HCT116 (cell line): ENCODE results near the gene EMC10. TPM values are rescaled to one million over a fixed set of nuclear protein-coding genes. Genes with fewer than 3 reads are reported as not detected.

Experiments used
- ATAC-seq: fragments of 200-7000 bp; cut with Tn5 transposase; 2 replicates; pipeline ENCODE4 v1.9.1; 2020; ENCODE audit warnings: mild to moderate bottlenecking, moderate library complexity
- BruUV-seq: library from RNA; stranded (reverse); fragments of 400-500 nt; replicated peaks from 2 replicates; lab custom pipeline; 2021; lab: Mats Ljungman, UMichigan
- CTCF ChIA-PET: fragments of 300-600 bp; sonication (Branson Sonifier 250); formaldehyde crosslinking; loops from one replicate; lab custom pipeline; 2021; ENCODE audit warnings: antibody characterized with exemption; lab: Charles Lee
- POLR2A ChIA-PET: fragments of 300-600, 350-600 bp; sonication (Branson Sonifier 250); formaldehyde crosslinking; loops from one replicate; lab custom pipeline; 2021; ENCODE audit warnings: antibody characterized with exemption; lab: Charles Lee
- RAD21 ChIA-PET, 2 experiments: fragments of 300-600 bp; sonication (Branson Sonifier 250); formaldehyde crosslinking; loops; one replicate each; lab custom pipeline; 2023; ENCODE audit warnings: low total read pairs in 2 of 2; ENCODE audit not compliant: uncharacterized antibody in 2 of 2, unreplicated experiment in 2 of 2, low non-redundant PET in 1 of 2; lab: Charles Lee
- DNase-seq: peaks from one replicate; pipeline ENCODE4 v3.0.0-alpha.2; 2010; ENCODE audit warnings: low read depth, low spot score
- H2AFZ ChIP-seq: fragments of 200-600 bp; shearing (Covaris generic), sonication (generic); 2 replicates; pipeline ENCODE4 v1.6.1; 2017; ENCODE audit warnings: low read depth, mixed run types, mixed read lengths, antibody characterized with exemption, low read length; ENCODE audit not compliant: poor library complexity, severe bottlenecking
- H3K27ac ChIP-seq: 2 replicates; pipeline ENCODE4 v1.5.1; 2012; ENCODE audit warnings: low read depth, low read length
- H3K27me3 ChIP-seq: fragments of 200-600 bp; sonication (generic); 2 replicates; pipeline ENCODE4 v1.6.1; 2016; ENCODE audit warnings: mixed run types, low read length, mixed read lengths; ENCODE audit not compliant: insufficient read depth
- H3K36me3 ChIP-seq, 2 experiments: fragments of 200-500 bp in 1 of 2; fragments of 200-600 bp in 1 of 2; sonication (Bioruptor generic) in 1 of 2; sonication (generic) in 1 of 2; 2 replicates each; pipeline versions ENCODE4 v1.5.1 to v1.6.1; 2014 to 2016; ENCODE audit warnings: low read length in 2 of 2, inconsistent platforms in 1 of 2, mixed read lengths in 1 of 2, mixed run types in 1 of 2; ENCODE audit not compliant: insufficient read depth in 2 of 2, control insufficient read depth in 1 of 2
- H3K4me1 ChIP-seq, 2 experiments: fragments of 200-600 bp in 1 of 2; sonication (generic) in 1 of 2; 2 replicates each; pipeline versions ENCODE4 v1.5.1 to v1.6.1; 2012 to 2017; ENCODE audit warnings: low read length in 2 of 2, inconsistent platforms in 1 of 2, mild to moderate bottlenecking in 1 of 2, mixed read lengths in 1 of 2, mixed run types in 1 of 2, moderate library complexity in 1 of 2; ENCODE audit not compliant: insufficient read depth in 2 of 2, control insufficient read depth in 1 of 2
- H3K4me2 ChIP-seq: fragments of 200-600 bp; sonication (generic); 2 replicates; pipeline ENCODE4 v1.6.1; 2017; ENCODE audit warnings: mixed run types, low read length, mixed read lengths
- H3K4me3 ChIP-seq, 2 experiments: fragments of 200-600 bp in 1 of 2; sonication (generic) in 1 of 2; replicated peaks in 1 of 2; 2 replicates each; pipeline ENCODE4 v1.5.1; 2011 to 2016; ENCODE audit warnings: low read length in 2 of 2, control low read depth in 1 of 2, low read depth in 1 of 2, mild to moderate bottlenecking in 1 of 2, mixed read lengths in 1 of 2, mixed run types in 1 of 2
- H3K79me2 ChIP-seq: fragments of 200-600 bp; sonication (generic); 2 replicates; pipeline ENCODE4 v1.6.1; 2017; ENCODE audit warnings: mild to moderate bottlenecking, mixed run types, low read length, moderate library complexity, mixed read lengths; ENCODE audit not compliant: insufficient read depth
- H3K9ac ChIP-seq: fragments of 200-600 bp; sonication (generic); 2 replicates; pipeline ENCODE4 v1.6.1; 2016; ENCODE audit warnings: low read length, mixed read lengths
- H3K9me2 ChIP-seq: fragments of 200-600 bp; sonication (generic), shearing (Covaris generic); 2 replicates; pipeline ENCODE4 v1.6.1; 2017; ENCODE audit warnings: mixed run types, mild to moderate bottlenecking, moderate library complexity; ENCODE audit not compliant: insufficient read depth
- H3K9me3 ChIP-seq, 2 experiments: fragments of 200-500 bp in 1 of 2; fragments of 200-600 bp in 1 of 2; sonication (Bioruptor generic) in 1 of 2; sonication (generic) in 1 of 2; 2 replicates each; pipeline ENCODE4 v1.6.1; 2014 to 2017; ENCODE audit warnings: low read length in 2 of 2, mixed read lengths in 2 of 2, inconsistent platforms in 1 of 2, low read depth in 1 of 2, mild to moderate bottlenecking in 1 of 2, mixed run types in 1 of 2, moderate library complexity in 1 of 2; ENCODE audit not compliant: control insufficient read depth in 1 of 2, insufficient read depth in 1 of 2
- H4K20me1 ChIP-seq: fragments of 200-600 bp; sonication (generic), shearing (Covaris generic); 2 replicates; pipeline ENCODE4 v1.6.1; 2017; ENCODE audit warnings: mixed run types, mild to moderate bottlenecking, moderate library complexity; ENCODE audit not compliant: insufficient read depth
- ATF3 ChIP-seq: IDR thresholded peaks from 2 replicates; pipeline ENCODE4 v1.6.1; 2012
- CBX3 ChIP-seq: IDR thresholded peaks from 2 replicates; pipeline ENCODE4 v1.6.1; 2012; ENCODE audit warnings: low read depth
- CEBPB ChIP-seq: IDR thresholded peaks from 2 replicates; pipeline ENCODE4 v1.6.1; 2012; ENCODE audit warnings: low read depth
- CTCF ChIP-seq, 3 experiments: fragments of 200-600 bp in 1 of 3; sonication (generic) in 1 of 3; IDR thresholded peaks in 2 of 3; conservative IDR thresholded peaks in 1 of 3; 2 replicates each; pipeline ENCODE4 v1.5.1; 2012 to 2017; ENCODE audit warnings: low read depth in 2 of 3, low read length in 2 of 3, antibody characterized with exemption in 1 of 3, borderline replicate concordance in 1 of 3, control low read depth in 1 of 3, mild to moderate bottlenecking in 1 of 3, mixed read lengths in 1 of 3, mixed run types in 1 of 3, moderate library complexity in 1 of 3; ENCODE audit not compliant: insufficient read depth in 1 of 3
- ELF1 ChIP-seq: IDR thresholded peaks from 2 replicates; pipeline ENCODE4 v1.6.1; 2012; ENCODE audit warnings: low read depth, borderline replicate concordance
- EZH2 ChIP-seq: fragments of 200-600 bp; sonication (generic); IDR thresholded peaks from 2 replicates; pipeline ENCODE4 v1.6.1; 2017; ENCODE audit warnings: antibody characterized with exemption, mixed run types
- EZH2phosphoT487 ChIP-seq: fragments of 200-600 bp; IDR thresholded peaks from 2 replicates; pipeline ENCODE4 v1.6.1; 2018; ENCODE audit warnings: antibody characterized with exemption, borderline replicate concordance
- FOSL1 ChIP-seq: IDR thresholded peaks from 2 replicates; pipeline ENCODE4 v1.6.1; 2012; ENCODE audit warnings: low read depth
- JUND ChIP-seq: IDR thresholded peaks from 2 replicates; pipeline ENCODE4 v1.6.1; 2012
- MAX ChIP-seq: IDR thresholded peaks from 2 replicates; pipeline ENCODE4 v1.6.1; 2012
- POLR2A ChIP-seq: IDR thresholded peaks from 2 replicates; pipeline ENCODE4 v1.7.0; 2011; ENCODE audit warnings: borderline replicate concordance; ENCODE audit not compliant: insufficient read depth, insufficient read length; ENCODE audit errors: extremely low read depth
- POLR2AphosphoS5 ChIP-seq: IDR thresholded peaks from 2 replicates; pipeline ENCODE4 v1.6.1; 2011; ENCODE audit warnings: mild to moderate bottlenecking, low read depth, low read length, moderate library complexity
- RAD21 ChIP-seq: IDR thresholded peaks from 2 replicates; pipeline ENCODE4 v1.6.1; 2012; ENCODE audit warnings: low read depth, mild to moderate bottlenecking
- SIN3A ChIP-seq: IDR thresholded peaks from 2 replicates; pipeline ENCODE4 v1.6.1; 2012; ENCODE audit warnings: low read depth
- SRF ChIP-seq: IDR thresholded peaks from 2 replicates; pipeline ENCODE4 v1.6.1; 2012; ENCODE audit warnings: low read depth
- TCF7L2 ChIP-seq: IDR thresholded peaks from 2 replicates; pipeline ENCODE4 v1.7.0; 2011; ENCODE audit warnings: borderline replicate concordance, inconsistent platforms; ENCODE audit not compliant: insufficient read depth, insufficient read length; ENCODE audit errors: extremely low read depth
- YY1 ChIP-seq: IDR thresholded peaks from 2 replicates; pipeline ENCODE4 v1.6.1; 2011; ENCODE audit warnings: low read length, low read depth, moderate library complexity, mild to moderate bottlenecking; ENCODE audit not compliant: insufficient replicate concordance; ENCODE audit errors: extremely low read depth
- ZBTB33 ChIP-seq: IDR thresholded peaks from 2 replicates; pipeline ENCODE4 v1.6.1; 2011; ENCODE audit warnings: mild to moderate bottlenecking, low read length, moderate library complexity; ENCODE audit not compliant: insufficient replicate concordance; ENCODE audit errors: extremely low read depth
- ZFX ChIP-seq: fragments of 450-650 bp; IDR thresholded peaks from 2 replicates; pipeline ENCODE4 v1.6.1; 2017
- ZNF274 ChIP-seq: fragments of 200-500 bp; sonication (Bioruptor generic); IDR thresholded peaks from 2 replicates; pipeline ENCODE4 v1.6.1; 2014; ENCODE audit warnings: mild to moderate bottlenecking, low read depth, low read length, inconsistent platforms
- intact Hi-C: fragments of 100-400 bp; cut with micrococcal nuclease; formaldehyde crosslinking; loops from 2 replicates; pipeline ENCODE4 v1.10.0; 2022
- total RNA-seq: library from RNA; stranded (reverse); gene quantifications from one replicate; pipeline ENCODE4 v1.2.1, GENCODE V29; 2021; ENCODE audit not compliant: unreplicated experiment

EMC10 gene
- total RNA-seq, 1 experiment from 2014 or later: 92.4 TPM

- no peak overlapping the region for H3K27ac ChIP-seq
- peaks cover 12 to 29% of the 10 kb centered on the region in 2 experiments for H3K4me1 ChIP-seq
- ChIA-PET CTCF (no interaction called here), POLR2A (no interaction called here), RAD21 (no interaction called here)
- no peak overlapping the region for H3K4me3 ChIP-seq
- no peak overlapping the region for H2AFZ ChIP-seq
- no peaks in the 10 kb centered on the region for H3K27me3 ChIP-seq
- TF ChIP-seq ATF3 (no peak), ZNF274 (no peak), MAX (no peak), EZH2phosphoT487 (no peak), YY1 (no peak), ZBTB33 (no peak), SRF (no peak), CBX3 (no peak), ELF1 (no peak), ZFX (no peak), RAD21 (no peak), CTCF (IDR thresholded peaks at IDR 0.05 in 2 of 3, conservative IDR thresholded peaks at IDR 0.05 in 1 of 3; ENCODE audit: borderline replicate concordance in 1 of 3, insufficient read depth in 1 of 3, low read depth in 2 of 3, low read length in 2 of 3) (no peak), SIN3A (no peak), CEBPB (no peak), FOSL1 (no peak), POLR2A (no peak), EZH2 (no peak), POLR2AphosphoS5 (no peak), TCF7L2 (no peak), JUND (no peak)
- no peaks in the 10 kb centered on the region for H3K79me2 ChIP-seq
- intact Hi-C loops: no loop called here
- H3K9ac ChIP-seq: no peak overlapping the region
- H3K9me2 ChIP-seq: no peaks in the 10 kb centered on the region
- no TSS peak for BruUV-seq
- no peaks in the 10 kb centered on the region for H3K36me3 ChIP-seq
- no peak for DNase-seq
- H3K9me3 ChIP-seq: no peaks in the 10 kb centered on the region
- H4K20me1 ChIP-seq: no peaks in the 10 kb centered on the region
- no peak overlapping the region for H3K4me2 ChIP-seq
- no peak for ATAC-seq
Observed at GRCh38 chr19:50495020-50495531, 18.8 kb downstream of the EMC10 start.
